GM10248 (cell line): Measurements from ENCODE around the gene EML6.
"Not testable (repeated sequence)": the region's sequence is repeated elsewhere in the genome, so short reads cannot be mapped to it uniquely, and the experiment has no call there.

Experiments used
- CTCF ChIA-PET: fragments of 300-600 bp; sonication (Branson Sonifier 250); formaldehyde crosslinking; extraction: SDS; loops from one replicate; lab custom pipeline; 2021; ENCODE audit warnings: antibody characterized with exemption; lab: Yijun Ruan, JAX
- POLR2A ChIA-PET: fragments of 350-650 bp; sonication (Branson Sonifier 250); formaldehyde crosslinking; extraction: SDS; loops from one replicate; lab custom pipeline; 2020; ENCODE audit warnings: antibody characterized with exemption; lab: Yijun Ruan, JAX
- DNase-seq: peaks from one replicate; pipeline ENCODE4 v3.0.0; 2012; ENCODE audit errors: extremely low spot score
- TF ChIP-seq, protein P1 (sequence below): IDR thresholded peaks from 2 replicates; pipeline ENCODE4 v1.5.1; 2012; ENCODE audit warnings: mild to moderate bottlenecking, low read depth; ENCODE audit errors: extremely low read depth, missing control alignments, control extremely low read depth

The EML6 gene

GRCh38 chr2:54831480-54831879 lies 108.0 kb downstream of the EML6 start:
- POLR2A ChIA-PET, result no interaction called here
- DNase-seq, result no peak
- TF ChIP-seq, protein P1, sequence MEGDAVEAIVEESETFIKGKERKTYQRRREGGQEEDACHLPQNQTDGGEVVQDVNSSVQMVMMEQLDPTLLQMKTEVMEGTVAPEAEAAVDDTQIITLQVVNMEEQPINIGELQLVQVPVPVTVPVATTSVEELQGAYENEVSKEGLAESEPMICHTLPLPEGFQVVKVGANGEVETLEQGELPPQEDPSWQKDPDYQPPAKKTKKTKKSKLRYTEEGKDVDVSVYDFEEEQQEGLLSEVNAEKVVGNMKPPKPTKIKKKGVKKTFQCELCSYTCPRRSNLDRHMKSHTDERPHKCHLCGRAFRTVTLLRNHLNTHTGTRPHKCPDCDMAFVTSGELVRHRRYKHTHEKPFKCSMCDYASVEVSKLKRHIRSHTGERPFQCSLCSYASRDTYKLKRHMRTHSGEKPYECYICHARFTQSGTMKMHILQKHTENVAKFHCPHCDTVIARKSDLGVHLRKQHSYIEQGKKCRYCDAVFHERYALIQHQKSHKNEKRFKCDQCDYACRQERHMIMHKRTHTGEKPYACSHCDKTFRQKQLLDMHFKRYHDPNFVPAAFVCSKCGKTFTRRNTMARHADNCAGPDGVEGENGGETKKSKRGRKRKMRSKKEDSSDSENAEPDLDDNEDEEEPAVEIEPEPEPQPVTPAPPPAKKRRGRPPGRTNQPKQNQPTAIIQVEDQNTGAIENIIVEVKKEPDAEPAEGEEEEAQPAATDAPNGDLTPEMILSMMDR, result no peak
- CTCF ChIA-PET, result interaction anchor here (0.6 kb wide), 1 partner anchor 45 kb away, joined by 3 read pairs; no protein-coding TSS in a partner anchor

DNA sequence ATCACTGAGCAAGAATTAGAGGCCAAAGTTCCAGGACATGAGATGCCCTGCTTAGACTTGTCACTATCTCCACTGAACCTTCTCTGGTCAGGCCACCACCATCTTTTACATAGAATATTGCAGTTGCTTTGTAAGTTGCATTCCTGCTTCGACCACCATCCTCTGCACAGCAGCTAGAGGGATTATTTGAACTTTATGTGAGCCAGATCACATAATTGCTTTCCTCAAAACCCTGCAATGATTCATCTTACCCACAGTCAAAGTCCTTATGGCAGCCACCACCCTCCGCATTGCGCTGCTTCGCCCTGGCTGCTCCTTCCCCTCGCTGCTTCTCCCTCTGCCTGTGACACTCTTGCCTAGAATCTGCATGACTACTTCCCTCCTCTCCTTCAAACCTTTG lies 111.3 kb downstream of the EML6 start:
- TF ChIP-seq, protein P1, result no peak
- ChIA-PET POLR2A (no interaction called here), CTCF (interaction anchor here (1.0 to 6.8 kb wide), 2 partner anchors 9 to 11 kb away, joined by 3 to 78 read pairs; no protein-coding TSS in a partner anchor)
- DNase-seq, result no peak

GRCh38 chr2:54836477-54836876 lies 113.0 kb downstream of the EML6 start:
- TF ChIP-seq, protein P1, result no peak
- POLR2A ChIA-PET, result no interaction called here
- DNase-seq, result no peak
- CTCF ChIA-PET, result interaction anchor here (1.4 to 6.8 kb wide), 4 partner anchors 10 to 313 kb away, joined by 3 to 78 read pairs (median 16); no protein-coding TSS in a partner anchor

DNA sequence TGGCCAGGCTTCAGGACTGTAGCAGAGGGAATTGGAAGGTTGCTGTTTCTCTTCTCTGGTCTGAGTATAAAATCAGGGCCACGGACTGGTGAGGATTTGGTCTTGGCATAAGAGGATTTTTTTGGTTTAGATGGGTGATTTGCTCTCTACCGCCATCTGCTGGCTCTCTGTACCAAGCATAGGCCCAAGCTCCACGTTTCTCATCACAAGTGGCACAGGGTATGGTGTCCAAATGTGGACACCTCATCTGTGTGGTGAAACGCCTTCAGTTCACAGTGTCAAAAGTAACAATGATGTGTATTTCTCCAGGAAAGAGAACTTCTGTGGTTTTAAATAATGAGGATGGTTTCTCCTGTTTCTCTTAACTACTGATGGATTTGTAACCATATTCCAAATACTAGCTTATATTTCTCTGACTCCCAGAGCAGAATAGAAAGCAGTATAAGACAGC lies 115.1 kb downstream of the EML6 start:
- POLR2A ChIA-PET, result no interaction called here
- TF ChIP-seq, protein P1, result peak; percentile 90
- peak; percentile 57 for DNase-seq
- CTCF ChIA-PET, result interaction anchor here (0.6 to 6.8 kb wide), 58 partner anchors 9 to 741 kb away, joined by 3 to 78 read pairs (median 4); no protein-coding TSS in a partner anchor

DNA sequence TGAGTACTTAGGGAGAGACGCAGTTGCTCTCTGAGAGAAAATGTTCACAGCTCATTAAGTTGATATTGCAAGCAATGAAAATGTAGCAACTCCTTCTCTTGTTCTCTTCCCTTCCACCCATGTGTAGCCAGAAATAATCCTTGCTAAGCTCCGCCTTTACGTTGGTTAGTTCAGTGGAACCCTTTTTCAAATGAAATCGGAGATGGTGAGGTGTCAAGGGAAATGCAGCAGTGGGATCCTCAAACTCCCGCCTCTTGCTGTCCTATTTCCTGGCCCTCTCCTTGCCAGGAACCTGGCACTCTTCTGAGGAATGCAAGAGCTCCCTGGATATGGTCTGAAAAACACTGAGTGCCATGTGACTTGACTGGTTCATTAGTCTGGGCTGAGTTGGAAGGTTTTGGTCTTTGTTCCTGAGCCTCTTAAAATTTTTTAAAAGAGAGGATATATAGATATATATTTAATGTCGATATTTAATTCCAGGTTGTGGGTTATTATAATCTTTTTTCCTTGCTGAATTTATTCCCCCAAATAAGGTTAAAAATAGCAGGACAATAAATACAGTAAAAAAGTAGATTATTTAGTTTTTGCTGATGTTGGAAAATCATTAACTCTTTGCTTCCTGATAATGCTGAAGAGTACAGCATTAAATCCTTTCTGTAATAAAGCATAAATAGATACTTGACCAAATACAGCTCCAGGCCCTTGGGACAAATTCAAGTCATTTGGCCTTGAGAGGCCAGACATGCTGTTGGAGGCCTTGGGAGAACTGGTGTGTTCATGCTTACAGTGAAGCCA lies 116.2 kb downstream of the EML6 start:
- POLR2A ChIA-PET, result no interaction called here
- no peak for DNase-seq
- TF ChIP-seq, protein P1, result no peak
- CTCF ChIA-PET, result interaction anchor here (0.7 to 6.8 kb wide), 44 partner anchors 8 to 741 kb away, joined by 3 to 78 read pairs (median 5); no protein-coding TSS in a partner anchor

- ChIA-PET POLR2A (no interaction called here), CTCF (interaction anchor here (1.1 to 6.8 kb wide), 4 partner anchors 15 to 257 kb away, joined by 3 to 78 read pairs (median 11); no protein-coding TSS in a partner anchor)
- TF ChIP-seq, protein P1, result no peak
- DNase-seq, result no peak
These were observed 117.4 kb downstream of the EML6 start for GRCh38 chr2:54840559-54841468.

DNA sequence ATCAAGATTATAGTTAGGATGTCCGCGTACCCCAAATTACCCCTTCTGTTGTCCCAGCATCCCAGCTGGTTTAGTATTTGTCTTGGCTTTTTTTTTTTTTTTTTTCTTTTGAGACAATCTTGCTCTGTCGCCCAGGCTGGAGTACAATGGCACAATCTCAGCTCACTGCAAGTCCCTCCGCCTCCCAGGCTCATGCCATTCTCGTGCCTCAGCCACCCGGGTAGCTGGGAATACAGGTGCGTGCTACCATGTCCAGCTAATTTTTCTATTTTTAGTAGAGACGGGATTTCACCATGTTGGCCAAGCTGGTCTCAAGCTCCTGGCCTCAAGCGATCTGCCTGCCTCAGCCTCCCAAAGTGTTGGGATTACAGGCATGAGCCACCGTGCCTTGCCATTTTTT lies 118.0 kb downstream of the EML6 start:
- POLR2A ChIA-PET, DNase-seq: not testable (repeated sequence)
- CTCF ChIA-PET, result interaction anchor here (0.8 to 1.2 kb wide), 3 partner anchors 70 to 256 kb away, joined by 3 read pairs; no protein-coding TSS in a partner anchor
